BE2C (cell line): ENCODE measurements around the gene RDH5.
A peak's percentile ranks its signal among the peaks of the same experiment; 100 is the strongest.

ENCODE experiments used
- DNase-seq: peaks from one replicate; pipeline ENCODE4 v3.0.0-alpha.2; 2020
- H3K27me3 ChIP-seq: fragments of 250-450 bp; sonication (Bioruptor Pico); 2 replicates; pipeline ENCODE4 v1.5.1; 2020; ENCODE audit warnings: mild to moderate bottlenecking
- H3K36me3 ChIP-seq: fragments of 250-450 bp; sonication (Bioruptor Pico); 2 replicates; pipeline ENCODE4 v1.5.1; 2020; ENCODE audit warnings: mild to moderate bottlenecking
- H3K4me1 ChIP-seq: fragments of 250-450 bp; sonication (Bioruptor Pico); 2 replicates; pipeline ENCODE4 v1.5.1; 2020
- H3K4me3 ChIP-seq: 2 replicates; pipeline ENCODE4 v1.5.1; 2011; ENCODE audit warnings: low read depth, low read length
- H3K9me3 ChIP-seq: fragments of 250-450 bp; sonication (Bioruptor Pico); 2 replicates; pipeline ENCODE4 v1.5.1; 2020
- CTCF ChIP-seq: IDR thresholded peaks from 2 replicates; pipeline ENCODE4 v1.5.1; 2012; ENCODE audit warnings: mild to moderate bottlenecking, low read depth, low read length

The RDH5 gene

GRCh38 chr12:55718624-55719275, 1.4 kb upstream of the RDH5 start:
- H3K27me3 ChIP-seq: no peaks in the 10 kb centered on the region
- peaks cover 1% of the 10 kb centered on the region for H3K36me3 ChIP-seq
- no peak for DNase-seq
- no peaks in the 10 kb centered on the region for H3K9me3 ChIP-seq
- no peak overlapping the region for H3K4me3 ChIP-seq
- no peak for TF ChIP-seq CTCF
- peaks cover 3% of the 10 kb centered on the region; the same call in 1 of the 2 replicates for H3K4me1 ChIP-seq

GRCh38 chr12:55719371-55719770, 822 bp upstream of the RDH5 start:
- Histone ChIP-seq H3K9me3 (no peaks in the 10 kb centered on the region), H3K36me3 (peaks cover 8% of the 10 kb centered on the region), H3K27me3 (no peaks in the 10 kb centered on the region), H3K4me1 (peaks cover 3% of the 10 kb centered on the region; the same call in 1 of the 2 replicates), H3K4me3 (no peak overlapping the region)
- TF ChIP-seq CTCF: no peak
- no peak for DNase-seq

GRCh38 chr12:55720894-55721444, 776 bp downstream of the RDH5 start:
- Histone ChIP-seq H3K9me3 (no peaks in the 10 kb centered on the region), H3K4me3 (no peak overlapping the region), H3K36me3 (peaks cover 12% of the 10 kb centered on the region), H3K27me3 (no peaks in the 10 kb centered on the region), H3K4me1 (peaks cover 3% of the 10 kb centered on the region; the same call in 1 of the 2 replicates)
- peak; percentile 64 for DNase-seq
- TF ChIP-seq CTCF: peak; percentile 61

- H3K4me3 ChIP-seq: no peak overlapping the region
- no peak for DNase-seq
- H3K36me3 ChIP-seq: peaks cover 16% of the 10 kb centered on the region
- no peaks in the 10 kb centered on the region for H3K27me3 ChIP-seq
- no peaks in the 10 kb centered on the region for H3K9me3 ChIP-seq
- peaks cover 3% of the 10 kb centered on the region; the same call in 1 of the 2 replicates for H3K4me1 ChIP-seq
- TF ChIP-seq CTCF: no peak
These were observed 1.5 kb downstream of the RDH5 start for GRCh38 chr12:55721601-55722213.

- H3K4me1 ChIP-seq: no peaks in the 10 kb centered on the region; the same call in none of the 2 replicates
- H3K4me3 ChIP-seq: no peak overlapping the region
- no peaks in the 10 kb centered on the region for H3K27me3 ChIP-seq
- no peaks in the 10 kb centered on the region for H3K9me3 ChIP-seq
- no peak for DNase-seq
- no peak for TF ChIP-seq CTCF
- peaks cover 18% of the 10 kb centered on the region for H3K36me3 ChIP-seq
These were observed 2.8 kb downstream of the RDH5 start for GRCh38 chr12:55722948-55723347.
